HepG2 (cell line): Measurements from ENCODE around the gene AGPAT2. TPM values are rescaled to one million over a fixed set of nuclear protein-coding genes. Genes with fewer than 3 reads are reported as not detected.

Experiments used
- ARHGAP35 ChIP-seq: sonication (generic); formaldehyde crosslinking; IDR thresholded peaks from 2 replicates; pipeline ENCODE4 v1.9.0; 2022; ENCODE audit warnings: mild to moderate bottlenecking, inconsistent platforms, moderate library complexity, missing genetic modification reagents, borderline replicate concordance
- CREM ChIP-seq, 2 experiments: sonication (generic) in 1 of 2; formaldehyde crosslinking in 1 of 2; IDR thresholded peaks; 2 replicates each; pipeline versions ENCODE4 v1.4.0 to v1.6.1; 2016 to 2020; ENCODE audit warnings: antibody characterized with exemption in 1 of 2, mild to moderate bottlenecking in 1 of 2, missing genetic modification reagents in 1 of 2
- CSRNP1 ChIP-seq: sonication (generic); formaldehyde crosslinking; IDR thresholded peaks from 2 replicates; pipeline ENCODE4 v1.8.1; 2023; ENCODE audit warnings: mild to moderate bottlenecking, missing genetic modification reagents
- EHMT2 ChIP-seq: fragments of 200-600 bp; sonication (generic); IDR thresholded peaks from 2 replicates; pipeline ENCODE4 v1.7.0; 2017; ENCODE audit warnings: antibody characterized with exemption, low read depth, low read length, borderline replicate concordance
- ELF4 ChIP-seq: sonication (generic); formaldehyde crosslinking; IDR thresholded peaks from 2 replicates; pipeline ENCODE4 v1.5.0; 2020; ENCODE audit warnings: missing genetic modification reagents, mild to moderate bottlenecking, moderate library complexity, borderline replicate concordance
- ESRRA ChIP-seq: sonication (generic); formaldehyde crosslinking; IDR thresholded peaks from 2 replicates; pipeline ENCODE4 v1.5.1; 2020; ENCODE audit warnings: mild to moderate bottlenecking, low read depth, missing genetic modification reagents
- HMGA1 ChIP-seq: sonication (generic); formaldehyde crosslinking; conservative IDR thresholded peaks from 2 replicates; pipeline ENCODE4 v1.4.0; 2020; ENCODE audit warnings: missing genetic modification reagents
- MTA1 ChIP-seq: sonication (generic); formaldehyde crosslinking; IDR thresholded peaks from 2 replicates; pipeline ENCODE4 v1.4.0; 2020; ENCODE audit warnings: missing genetic modification reagents, mild to moderate bottlenecking, borderline replicate concordance
- NR2F6 ChIP-seq, 2 experiments: IDR thresholded peaks; 2 replicates each; pipeline ENCODE4 v1.6.1; 2016; ENCODE audit warnings: antibody characterized with exemption in 1 of 2, mild to moderate bottlenecking in 1 of 2
- POLR2AphosphoS5 ChIP-seq: IDR thresholded peaks from 2 replicates; pipeline ENCODE4 v1.6.1; 2012; ENCODE audit warnings: low read depth, low read length
- SAP130 ChIP-seq: IDR thresholded peaks from 2 replicates; pipeline ENCODE4 v1.6.1; 2016; ENCODE audit warnings: low read depth
- SMARCC2 ChIP-seq: fragments of 450-650 bp; IDR thresholded peaks from 2 replicates; pipeline ENCODE4 v1.6.1; 2017; ENCODE audit warnings: antibody characterized with exemption, mild to moderate bottlenecking
- TEAD3 ChIP-seq: optimal IDR thresholded peaks from 2 replicates; pipeline ENCODE3; 2016; ENCODE audit warnings: borderline replicate concordance
- TFE3 ChIP-seq: IDR thresholded peaks from 2 replicates; pipeline ENCODE4 v1.6.1; 2016
- ZBTB38 ChIP-seq: sonication (generic); formaldehyde crosslinking; IDR thresholded peaks from 2 replicates; pipeline ENCODE4 v1.5.1; 2020; ENCODE audit warnings: mild to moderate bottlenecking, missing genetic modification reagents
- ZBTB7A ChIP-seq: sonication (generic); formaldehyde crosslinking; IDR thresholded peaks from 2 replicates; pipeline ENCODE4 v1.8.0; 2022; ENCODE audit warnings: mild to moderate bottlenecking, missing genetic modification reagents
- ZFP41 ChIP-seq: sonication (generic); formaldehyde crosslinking; IDR thresholded peaks from 2 replicates; pipeline ENCODE4 v1.4.0; 2020; ENCODE audit warnings: mild to moderate bottlenecking, missing genetic modification reagents, borderline replicate concordance
- ZNF17 ChIP-seq: sonication (generic); formaldehyde crosslinking; IDR thresholded peaks from 2 replicates; pipeline ENCODE4 v1.5.0; 2020; ENCODE audit warnings: mild to moderate bottlenecking, missing genetic modification reagents
- ZNF205 ChIP-seq: IDR thresholded peaks from 2 replicates; pipeline ENCODE4 v1.6.1; 2018; ENCODE audit warnings: missing biosample characterization, missing genetic modification reagents
- ZNF607 ChIP-seq: sonication (generic); formaldehyde crosslinking; IDR thresholded peaks from 2 replicates; pipeline ENCODE4 v1.5.1; 2020; ENCODE audit warnings: missing genetic modification reagents, mild to moderate bottlenecking, borderline replicate concordance
- ZNF614 ChIP-seq: IDR thresholded peaks from 2 replicates; pipeline ENCODE4 v1.6.1; 2018; ENCODE audit warnings: missing biosample characterization, missing genetic modification reagents, inconsistent platforms, borderline replicate concordance
- ZNF816 ChIP-seq: sonication (generic); formaldehyde crosslinking; IDR thresholded peaks from 2 replicates; pipeline ENCODE4 v1.8.0; 2022; ENCODE audit warnings: missing genetic modification reagents, mild to moderate bottlenecking, borderline replicate concordance
- polyA plus RNA-seq, 8 experiments: library from polyadenylated mRNA; depleted of rRNA in 3 of 8; stranded (reverse) in 7 of 8; unstranded in 1 of 8; fragments of >200 nt; fragmentation: Illumina TruSeq in 4 of 8; extraction: Trizol in 4 of 8; gene quantifications; 2 replicates each; pipeline versions ENCODE4 v1.2.1 to v1.2.3, GENCODE V29; 2011 to 2016; ENCODE audit warnings: low read depth in 4 of 8, missing spikeins in 1 of 8, mixed read lengths in 1 of 8; ENCODE audit not compliant: insufficient read depth in 1 of 8
- total RNA-seq, 5 experiments: library from RNA; depleted of rRNA; stranded (reverse); fragments of >200 nt; fragmentation: Illumina TruSeq; extraction: Trizol; gene quantifications; 2 replicates each; pipeline ENCODE4 v1.2.3, GENCODE V29; 2016; ENCODE audit warnings: low read depth in 1 of 5
- TF ChIP-seq, protein P1 (sequence below): sonication (generic); formaldehyde crosslinking; IDR thresholded peaks from 2 replicates; pipeline ENCODE4 v1.9.0; 2021; ENCODE audit warnings: missing genetic modification reagents, mild to moderate bottlenecking, borderline replicate concordance
- TF ChIP-seq, protein P2 (sequence below): sonication (generic); formaldehyde crosslinking; IDR thresholded peaks from 2 replicates; pipeline ENCODE4 v1.8.0; 2022; ENCODE audit warnings: mild to moderate bottlenecking, missing genetic modification reagents, moderate library complexity

AGPAT2 gene
- total and polyA plus RNA-seq, 2 of the 13 experiments (the other 11 are each of a cell fraction or from before 2014, with no cell fraction given) = 3.9 to 25.8 TPM

- TF ChIP-seq ZFP41 (CRISPR knock-in tag) = 0 out of 2 replicates have a peak, but pooled peaks have one; percentile 29
- TF ChIP-seq CREM (IDR thresholded peaks at IDR 0.05) = peak; percentile 53; the same call in 1 of the 2 replicates
- TF ChIP-seq CREM (CRISPR knock-in tag; IDR thresholded peaks at IDR 0.05) = no peak
- peak; percentile 47 for TF ChIP-seq TEAD3
- no peak for TF ChIP-seq ZNF816 (CRISPR knock-in tag)
- peak; percentile 89 for TF ChIP-seq ZNF205 (CRISPR knock-in tag)
- peak; percentile 49; the same call in 1 of the 2 replicates for TF ChIP-seq TFE3
- no peak for TF ChIP-seq ZNF17
- peak; percentile 95 for TF ChIP-seq ESRRA (CRISPR knock-in tag)
- TF ChIP-seq SAP130 (CRISPR knock-in tag) = peak; percentile 65
- no peak for TF ChIP-seq ELF4 (CRISPR knock-in tag)
- TF ChIP-seq HMGA1 (CRISPR knock-in tag) = no peak
- no peak for TF ChIP-seq EHMT2
- TF ChIP-seq ZBTB38 (CRISPR knock-in tag) = peak; percentile 66; the same call in 1 of the 2 replicates
- TF ChIP-seq POLR2AphosphoS5 = peak; percentile 30; the same call in 1 of the 2 replicates
- TF ChIP-seq SMARCC2 = no peak
- TF ChIP-seq ZNF614 = no peak
- TF ChIP-seq ARHGAP35 = 0 out of 2 replicates have a peak, but pooled peaks have one; percentile 53
- TF ChIP-seq, protein P1, sequence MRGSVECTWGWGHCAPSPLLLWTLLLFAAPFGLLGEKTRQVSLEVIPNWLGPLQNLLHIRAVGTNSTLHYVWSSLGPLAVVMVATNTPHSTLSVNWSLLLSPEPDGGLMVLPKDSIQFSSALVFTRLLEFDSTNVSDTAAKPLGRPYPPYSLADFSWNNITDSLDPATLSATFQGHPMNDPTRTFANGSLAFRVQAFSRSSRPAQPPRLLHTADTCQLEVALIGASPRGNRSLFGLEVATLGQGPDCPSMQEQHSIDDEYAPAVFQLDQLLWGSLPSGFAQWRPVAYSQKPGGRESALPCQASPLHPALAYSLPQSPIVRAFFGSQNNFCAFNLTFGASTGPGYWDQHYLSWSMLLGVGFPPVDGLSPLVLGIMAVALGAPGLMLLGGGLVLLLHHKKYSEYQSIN = no peak
- TF ChIP-seq, protein P2, sequence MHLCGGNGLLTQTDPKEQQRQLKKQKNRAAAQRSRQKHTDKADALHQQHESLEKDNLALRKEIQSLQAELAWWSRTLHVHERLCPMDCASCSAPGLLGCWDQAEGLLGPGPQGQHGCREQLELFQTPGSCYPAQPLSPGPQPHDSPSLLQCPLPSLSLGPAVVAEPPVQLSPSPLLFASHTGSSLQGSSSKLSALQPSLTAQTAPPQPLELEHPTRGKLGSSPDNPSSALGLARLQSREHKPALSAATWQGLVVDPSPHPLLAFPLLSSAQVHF = no peak
- TF ChIP-seq CSRNP1 = no peak
- TF ChIP-seq NR2F6 (IDR thresholded peaks at IDR 0.05) = peak; percentile 84
- peak; percentile 78 for TF ChIP-seq NR2F6 (CRISPR knock-in tag; IDR thresholded peaks at IDR 0.05)
- peak; percentile 97 for TF ChIP-seq ZBTB7A (CRISPR knock-in tag)
- peak; percentile 99 for TF ChIP-seq MTA1 (CRISPR knock-in tag)
- 0 out of 2 replicates have a peak, but pooled peaks have one; percentile 10 for TF ChIP-seq ZNF607 (CRISPR knock-in tag)
These were observed 10.0 kb upstream of the AGPAT2 start (continued) for GRCh38 chr9:136697146-136697820.
